Central memory CD4-positive, alpha-beta T cell (primary cell): ENCODE results near the gene KIF12.
"Not testable (repeated sequence)": the region's sequence is repeated elsewhere in the genome, so short reads cannot be mapped to it uniquely, and the experiment has no call there.

Experiments used
- DNase-seq: peaks from one replicate; pipeline ENCODE4 v3.0.0; 2022

KIF12 gene

DNA sequence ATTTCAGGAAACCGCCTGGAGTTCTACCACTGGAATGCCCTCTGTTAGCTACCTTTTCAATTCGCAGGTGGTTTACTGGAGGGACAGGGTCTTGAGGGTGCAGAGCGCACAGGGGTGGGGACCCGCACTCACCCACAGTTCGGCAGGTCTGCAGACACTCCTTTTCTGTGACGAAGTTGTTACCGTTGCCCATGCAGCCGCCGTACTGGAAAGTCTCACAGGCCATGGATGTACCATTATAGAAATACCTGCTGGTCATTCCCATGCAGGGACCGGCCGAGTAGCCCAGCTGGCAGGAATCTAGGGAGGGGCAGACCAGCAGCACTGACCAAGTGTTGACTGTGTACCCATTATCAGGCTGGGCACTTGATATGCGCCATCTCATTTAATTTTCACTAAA is 37.8 kb downstream of the KIF12 start:
- no peak for DNase-seq

DNA sequence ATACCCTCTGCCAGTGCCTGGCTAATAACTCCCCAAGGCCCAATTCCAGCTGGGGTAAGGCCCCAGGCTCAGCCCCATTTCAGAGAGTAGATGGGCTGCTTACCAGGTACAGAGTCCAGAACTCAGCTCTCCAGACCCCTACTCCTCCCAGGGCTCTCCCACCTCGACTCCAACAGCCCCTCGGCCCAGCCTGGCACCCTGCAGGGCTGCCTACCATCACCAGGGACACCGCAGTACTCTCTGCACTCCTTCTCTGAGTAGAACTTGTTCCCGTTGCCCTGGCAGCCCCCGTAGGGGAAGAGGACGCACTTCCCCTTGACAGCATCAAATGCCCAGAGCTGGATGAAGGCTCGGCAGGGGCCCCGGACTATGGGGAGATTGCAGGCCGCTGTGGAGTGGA is 38.4 kb downstream of the KIF12 start:
- no peak for DNase-seq

DNA sequence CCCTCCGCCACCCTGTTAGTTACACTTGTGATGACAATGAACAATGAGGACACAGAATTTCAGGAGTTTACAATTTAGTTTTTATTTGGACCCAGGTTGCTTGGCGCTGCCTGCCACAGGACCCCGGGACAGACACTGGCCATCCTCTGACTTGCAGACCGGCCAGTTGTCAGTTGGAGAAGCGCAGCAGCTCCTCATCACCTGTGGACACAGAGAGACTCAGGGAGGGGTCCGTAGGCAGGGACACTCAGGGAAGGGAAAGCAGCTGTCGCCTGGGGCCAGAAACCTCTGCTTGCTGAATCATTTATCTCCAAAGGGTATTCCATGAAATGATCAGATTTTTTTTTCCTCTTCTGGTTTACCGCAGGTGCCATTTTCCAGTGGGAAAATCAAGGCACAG is 39.0 kb downstream of the KIF12 start:
- DNase-seq, result no peak

DNA sequence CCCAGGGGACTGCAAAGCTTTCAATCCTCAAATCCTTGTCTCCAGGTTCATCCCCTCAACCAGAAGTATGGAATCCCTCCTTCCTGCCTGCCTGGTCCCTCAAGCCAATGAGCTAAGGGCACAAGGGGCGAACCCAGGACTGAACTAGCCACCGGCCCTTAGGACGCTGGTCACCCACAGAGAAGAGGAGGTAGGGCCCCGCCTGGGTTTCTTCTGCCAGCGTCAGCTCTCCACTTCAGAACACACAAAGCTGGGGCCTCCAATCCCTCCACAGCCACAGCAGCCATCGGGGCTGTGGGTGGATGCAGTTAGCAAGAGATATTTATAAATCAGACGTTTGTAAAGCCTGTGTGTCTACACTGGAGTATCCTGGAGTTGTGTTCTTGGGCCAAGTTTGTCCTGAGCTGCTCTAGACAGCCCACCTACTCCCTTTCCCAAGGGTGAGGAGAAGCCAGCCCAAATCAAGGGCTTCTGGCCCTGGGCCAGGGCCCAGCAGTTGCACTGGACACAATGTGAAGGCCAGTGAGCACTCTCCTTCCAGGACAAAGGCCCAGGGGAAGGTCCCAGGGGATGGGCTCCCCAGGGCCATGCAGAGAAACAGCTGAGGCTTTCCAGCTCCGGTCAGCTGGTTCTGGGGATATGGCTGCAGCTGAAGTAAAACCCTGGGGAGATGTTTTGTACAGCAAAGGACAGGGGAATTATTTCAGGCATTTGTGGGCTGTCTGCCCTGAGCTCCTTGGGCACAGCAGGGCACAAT is 39.9 kb downstream of the KIF12 start:
- DNase-seq, result no peak

DNA sequence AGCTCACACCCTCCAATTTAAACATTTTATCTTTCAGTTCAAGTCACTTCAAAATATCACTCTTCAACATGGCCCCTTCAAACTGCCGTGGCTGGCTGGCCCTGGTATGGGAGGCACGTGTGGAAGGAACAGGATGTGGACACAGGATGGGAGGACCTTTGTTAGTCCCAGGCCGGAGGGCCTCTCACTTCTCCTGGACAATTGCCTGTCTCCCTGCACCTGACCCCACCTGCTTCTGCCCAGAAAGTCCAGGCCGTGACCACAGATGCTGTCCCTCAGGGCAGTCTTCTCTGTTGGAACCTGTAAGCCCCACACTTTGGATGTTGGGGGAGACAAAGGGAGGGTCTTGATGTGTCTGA is 40.4 kb downstream of the KIF12 start:
- no peak for DNase-seq

DNA sequence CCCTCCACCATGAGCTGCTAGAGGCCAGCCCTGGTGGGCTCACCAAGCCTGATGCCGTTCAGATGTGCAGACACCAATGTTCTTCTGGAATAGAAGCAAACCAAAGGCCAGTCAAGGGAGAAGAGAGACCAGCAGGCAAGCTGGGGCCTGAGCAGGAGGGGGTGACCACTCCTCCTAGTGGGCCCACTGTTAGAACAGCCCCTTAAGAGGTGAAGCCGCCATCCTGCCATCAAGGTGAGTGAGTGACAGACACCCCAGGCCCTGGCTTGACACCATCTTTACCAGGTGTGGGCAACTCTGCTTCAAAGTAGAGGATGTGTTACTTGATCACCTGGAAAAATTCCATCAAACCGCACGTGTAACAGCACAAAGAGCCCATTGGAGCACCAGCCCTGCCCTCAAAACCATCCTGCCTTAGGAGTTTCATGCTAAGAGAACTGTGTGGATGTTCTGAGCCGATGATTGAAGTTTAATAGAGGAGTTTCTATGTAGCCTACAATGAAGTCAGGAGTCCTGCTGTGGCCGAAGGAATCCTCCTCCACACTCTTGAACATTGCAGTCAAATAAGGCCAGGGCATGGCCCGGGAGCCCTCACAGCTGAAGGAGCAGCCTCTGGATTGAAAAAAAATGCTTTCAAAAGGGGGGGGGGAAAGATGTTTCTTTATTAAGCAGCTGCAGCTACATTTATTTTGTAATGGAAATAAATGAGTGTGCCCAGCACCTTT is 41.8 kb downstream of the KIF12 start:
- DNase-seq, result no peak

DNA sequence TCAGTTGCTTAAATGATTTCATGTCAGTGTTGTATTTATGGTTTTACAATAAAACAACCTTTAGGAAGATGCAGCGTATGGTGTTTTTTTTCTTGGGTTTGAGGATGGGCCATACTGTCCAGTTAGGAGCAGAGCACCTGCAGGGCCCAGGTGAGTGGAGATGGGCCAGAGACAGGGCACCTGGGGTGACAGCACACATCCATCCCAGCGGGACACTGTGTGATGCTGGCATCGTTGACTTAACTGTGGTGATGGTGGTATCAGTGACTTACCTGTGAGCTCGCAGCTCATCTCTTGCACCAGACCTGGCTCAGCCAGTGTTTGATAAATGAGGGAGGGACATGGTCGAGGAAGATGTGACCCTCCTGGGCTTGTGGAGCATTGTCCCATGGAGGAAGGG is 42.6 kb downstream of the KIF12 start:
- DNase-seq, result no peak

DNA sequence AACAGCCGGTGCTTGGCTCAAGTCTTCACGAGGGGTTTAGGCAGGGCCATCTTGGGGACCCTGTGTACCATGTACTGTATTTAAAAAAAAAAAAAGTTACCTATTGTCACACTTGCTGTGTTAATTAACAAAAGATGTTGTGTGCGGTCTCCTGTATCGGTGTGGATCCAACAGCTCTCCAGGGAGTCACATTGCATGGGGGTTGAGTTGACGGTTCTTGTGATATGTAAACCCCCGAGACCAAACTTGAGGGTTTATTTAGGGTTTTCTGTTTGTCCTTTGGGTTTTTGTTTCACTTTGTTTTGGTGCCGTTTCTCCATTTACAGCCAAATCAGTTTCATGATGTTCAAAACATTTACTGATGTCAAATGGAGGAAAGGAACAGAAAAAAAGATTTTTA is 43.2 kb downstream of the KIF12 start:
- DNase-seq, result no peak

DNA sequence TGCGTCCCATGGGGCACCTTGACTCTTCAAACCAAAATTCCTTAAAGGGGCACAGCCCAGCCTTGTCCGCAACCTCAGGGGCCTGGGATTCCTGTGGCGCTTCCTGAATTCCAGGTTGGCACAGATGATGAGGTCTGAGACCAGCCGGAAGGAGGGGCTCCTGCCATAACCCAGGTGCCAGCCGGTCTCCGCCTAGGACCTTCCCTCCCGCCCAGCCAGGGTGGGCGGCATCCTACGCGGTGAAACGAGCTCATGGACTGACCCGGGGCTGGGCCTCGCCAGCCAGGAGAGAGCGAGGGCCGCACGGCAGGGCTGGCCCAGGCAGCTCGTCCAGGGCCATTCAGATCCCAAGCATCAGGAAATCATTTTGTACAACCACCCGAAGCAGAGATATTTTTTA is 44.0 kb downstream of the KIF12 start:
- DNase-seq, result no peak

DNA sequence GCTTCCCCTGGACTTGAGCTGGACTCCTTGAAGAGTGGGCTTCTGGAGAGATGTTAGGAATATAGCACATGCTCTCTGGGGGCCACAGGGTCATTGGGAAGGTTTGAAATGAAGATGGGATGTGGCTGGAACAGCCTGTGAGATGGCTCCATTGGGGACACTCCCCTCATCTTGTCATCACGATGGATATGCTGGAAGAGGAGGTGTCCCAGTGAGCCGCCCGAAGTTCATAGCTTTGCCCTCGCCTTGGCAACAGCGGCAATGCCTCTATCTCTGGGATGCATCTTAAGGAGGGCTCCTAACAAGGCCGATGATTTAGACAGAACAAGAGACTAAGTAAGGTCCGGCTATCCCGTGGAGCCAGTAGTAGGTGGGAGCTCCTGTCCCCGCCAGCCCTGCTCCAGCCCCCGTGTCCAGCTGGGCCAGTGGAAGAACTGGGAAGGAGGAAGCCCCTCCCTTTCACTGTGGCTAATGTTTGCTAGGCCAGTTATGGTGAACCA is 44.9 kb downstream of the KIF12 start:
- no peak for DNase-seq

DNA sequence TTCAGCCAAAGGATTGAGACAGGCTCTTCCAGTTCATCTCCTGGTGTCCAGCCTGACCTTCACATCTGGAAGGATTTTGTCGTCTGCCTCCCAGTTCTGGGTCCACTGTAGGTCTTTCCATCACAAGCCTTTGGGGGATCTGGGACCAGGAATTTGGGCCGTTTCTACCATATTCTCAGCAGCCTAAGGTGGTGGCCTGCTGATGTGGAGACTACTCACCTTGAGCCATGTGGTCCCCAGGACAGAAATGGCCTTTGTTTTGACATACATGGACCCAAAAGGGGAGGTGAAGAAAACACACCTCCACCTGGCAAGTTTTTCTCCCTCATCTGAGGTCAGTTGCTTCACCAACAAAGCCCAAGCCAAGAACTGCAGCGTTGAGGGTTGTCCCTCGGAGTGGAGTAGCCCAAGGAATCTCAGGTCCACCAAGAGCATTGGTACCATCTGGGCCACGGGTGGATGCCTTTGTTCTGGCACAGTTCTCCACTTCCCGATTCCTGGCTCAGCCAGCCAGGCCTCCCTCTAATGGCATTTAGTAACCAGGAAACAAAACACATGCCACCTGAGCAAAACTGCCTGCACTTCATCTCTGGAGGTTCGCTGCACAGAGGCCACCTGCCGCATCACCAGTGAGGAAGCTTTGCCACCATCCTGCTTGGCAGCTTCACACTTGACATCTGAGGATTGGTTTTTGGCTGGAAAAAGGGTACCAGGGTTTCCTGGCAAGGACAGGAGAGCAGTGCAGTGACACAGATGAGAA is 45.7 kb downstream of the KIF12 start:
- no peak for DNase-seq

DNA sequence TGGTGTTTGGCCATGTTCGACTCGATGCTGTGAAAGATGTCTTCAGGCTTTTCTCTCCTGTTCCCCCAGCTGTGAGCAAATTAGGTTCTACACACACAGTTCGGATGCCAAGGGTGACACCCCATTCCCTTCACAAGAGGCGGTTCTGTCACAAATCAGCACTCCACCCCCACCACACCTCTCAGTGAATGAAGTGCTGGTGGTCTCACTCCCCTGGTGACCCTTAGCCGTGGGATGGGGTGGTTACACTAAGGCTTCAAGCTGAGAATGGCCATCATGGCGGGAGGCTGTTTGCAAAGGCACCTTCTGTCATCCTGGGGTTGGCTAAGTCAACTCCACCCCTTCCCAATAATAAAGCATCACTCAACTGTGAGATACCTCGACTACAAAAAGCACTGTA is 47.4 kb downstream of the KIF12 start:
- DNase-seq, result no peak

DNA sequence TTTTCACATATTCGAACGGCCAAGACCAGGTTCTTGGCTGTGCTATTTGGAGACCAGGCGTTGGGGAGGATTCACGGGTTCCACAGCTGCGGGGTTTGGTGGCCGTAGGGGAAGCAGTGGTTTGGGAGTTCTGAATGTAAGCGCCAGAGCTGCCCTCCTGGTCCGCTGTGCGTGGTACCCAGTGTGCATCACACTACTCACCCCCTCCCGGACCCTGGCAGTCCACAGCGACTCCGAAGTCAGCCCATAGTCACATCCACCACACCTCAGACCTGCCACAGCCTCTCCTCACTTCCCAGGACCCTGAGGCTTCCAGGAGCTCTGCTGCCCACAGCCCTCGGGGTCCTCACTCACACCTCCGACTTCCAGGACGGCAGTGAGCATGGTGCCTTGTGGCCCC is 47.8 kb downstream of the KIF12 start:
- DNase-seq, result no peak

DNA sequence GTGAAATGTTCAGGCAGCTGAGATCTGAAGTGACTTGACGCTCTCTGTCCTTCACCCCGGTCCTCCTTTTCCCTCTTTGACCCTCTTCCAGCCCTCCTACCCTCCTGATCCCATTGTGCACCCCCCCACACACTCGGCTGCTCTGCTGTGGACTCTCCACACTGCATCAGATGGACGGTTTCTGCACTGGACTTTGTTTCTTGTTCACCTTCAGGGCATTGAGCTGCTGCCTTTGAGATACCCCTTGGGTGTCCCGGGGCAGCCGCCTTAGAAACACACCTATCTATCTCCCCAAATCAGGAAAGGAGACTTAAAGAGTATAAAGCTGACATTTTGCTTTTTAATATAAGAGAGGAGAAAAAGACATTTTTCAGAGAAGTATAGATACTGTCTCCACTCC is 48.4 kb downstream of the KIF12 start:
- DNase-seq, result no peak

DNA sequence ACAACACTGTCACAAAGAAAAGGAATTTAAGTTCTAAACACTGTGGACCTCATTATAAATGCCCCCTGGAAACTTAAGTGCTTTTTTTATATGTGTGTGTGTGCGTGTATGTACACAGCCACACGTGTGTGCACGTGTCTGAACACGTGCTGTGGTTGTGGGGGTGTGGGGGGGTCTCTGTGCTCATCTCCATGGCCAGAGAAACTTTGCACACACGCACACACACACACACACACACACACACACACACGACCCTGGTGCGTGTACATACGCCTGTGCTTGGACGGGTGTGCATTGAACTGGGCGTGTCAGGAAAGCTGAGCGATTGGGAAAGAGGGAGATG is 48.9 kb downstream of the KIF12 start:
- DNase-seq, result no peak

DNA sequence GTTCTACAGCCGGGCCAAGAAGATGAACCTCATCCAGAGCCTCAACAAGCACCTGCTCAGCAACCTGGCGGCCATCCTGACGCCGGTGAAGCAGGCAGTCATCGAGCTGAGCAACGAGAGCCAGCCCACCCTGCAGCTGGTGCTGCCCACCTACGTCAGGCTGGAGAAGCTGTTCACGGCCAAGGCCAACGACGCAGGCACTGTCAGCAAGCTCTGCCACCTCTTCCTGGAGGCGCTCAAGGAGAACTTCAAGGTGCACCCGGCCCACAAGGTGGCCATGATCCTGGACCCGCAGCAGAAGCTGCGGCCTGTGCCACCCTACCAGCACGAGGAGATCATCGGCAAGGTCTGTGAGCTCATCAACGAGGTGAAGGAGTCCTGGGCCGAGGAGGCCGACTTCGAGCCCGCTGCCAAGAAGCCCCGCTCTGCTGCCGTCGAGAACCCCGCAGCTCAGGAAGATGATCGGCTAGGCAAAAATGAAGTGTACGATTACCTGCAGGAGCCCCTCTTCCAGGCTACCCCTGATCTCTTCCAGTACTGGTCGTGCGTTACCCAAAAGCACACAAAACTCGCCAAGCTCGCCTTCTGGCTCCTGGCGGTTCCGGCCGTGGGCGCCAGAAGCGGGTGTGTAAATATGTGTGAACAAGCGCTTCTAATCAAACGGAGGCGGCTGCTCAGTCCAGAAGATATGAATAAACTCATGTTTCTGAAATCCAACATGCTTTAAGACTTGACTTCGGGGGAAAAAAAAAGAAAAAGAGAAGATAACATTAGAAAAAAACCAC is 49.5 kb downstream of the KIF12 start:
- DNase-seq, result no peak

DNA sequence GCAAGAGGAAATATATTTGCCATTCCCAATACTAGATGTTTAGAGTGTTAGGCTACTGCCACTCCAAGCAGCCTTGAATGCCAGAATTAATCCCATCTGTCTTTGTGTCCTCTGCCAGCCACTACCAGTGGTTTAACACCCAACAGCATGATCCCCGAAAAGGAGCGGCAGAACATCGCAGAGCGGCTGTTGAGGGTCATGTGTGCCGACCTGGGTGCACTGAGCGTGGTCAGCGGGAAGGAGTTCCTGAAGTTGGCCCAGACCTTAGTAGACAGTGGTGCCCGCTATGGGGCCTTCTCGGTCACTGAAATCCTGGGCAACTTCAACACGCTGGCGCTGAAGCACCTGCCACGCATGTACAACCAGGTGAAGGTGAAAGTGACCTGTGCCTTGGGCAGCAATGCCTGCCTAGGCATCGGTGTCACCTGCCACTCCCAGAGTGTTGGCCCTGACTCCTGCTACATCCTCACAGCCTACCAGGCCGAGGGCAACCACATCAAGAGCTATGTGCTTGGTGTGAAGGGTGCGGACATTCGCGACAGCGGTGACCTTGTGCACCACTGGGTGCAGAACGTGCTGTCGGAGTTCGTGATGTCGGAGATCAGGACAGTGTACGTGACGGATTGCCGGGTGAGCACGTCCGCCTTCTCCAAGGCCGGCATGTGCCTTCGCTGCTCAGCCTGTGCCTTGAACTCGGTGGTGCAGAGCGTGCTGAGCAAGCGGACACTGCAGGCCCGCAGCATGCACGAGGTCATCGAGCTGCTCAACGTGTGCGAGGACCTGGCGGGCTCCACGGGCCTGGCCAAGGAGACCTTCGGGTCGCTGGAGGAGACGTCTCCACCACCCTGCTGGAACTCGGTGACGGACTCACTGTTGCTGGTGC is 50.3 kb downstream of the KIF12 start:
- no peak for DNase-seq

DNA sequence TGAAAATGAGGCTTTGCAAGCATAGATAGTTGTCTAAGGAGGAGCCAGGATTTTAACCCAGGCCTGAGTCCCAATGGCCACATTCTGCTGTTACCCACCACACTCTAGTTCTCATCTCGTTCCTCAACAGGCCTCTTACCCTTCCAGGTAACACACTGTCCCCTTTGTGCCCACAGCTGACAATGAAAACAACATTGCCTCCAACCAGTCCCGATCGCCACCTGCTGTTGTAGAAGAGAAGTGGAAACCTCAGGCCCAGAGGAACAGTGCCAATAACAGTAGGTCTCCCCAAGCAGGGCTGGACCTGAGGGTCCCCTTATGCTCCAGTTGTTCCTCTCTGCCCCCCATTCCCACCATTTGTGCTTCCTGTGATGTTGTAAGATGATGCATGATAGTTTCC is 51.4 kb downstream of the KIF12 start:
- DNase-seq, result no peak

DNA sequence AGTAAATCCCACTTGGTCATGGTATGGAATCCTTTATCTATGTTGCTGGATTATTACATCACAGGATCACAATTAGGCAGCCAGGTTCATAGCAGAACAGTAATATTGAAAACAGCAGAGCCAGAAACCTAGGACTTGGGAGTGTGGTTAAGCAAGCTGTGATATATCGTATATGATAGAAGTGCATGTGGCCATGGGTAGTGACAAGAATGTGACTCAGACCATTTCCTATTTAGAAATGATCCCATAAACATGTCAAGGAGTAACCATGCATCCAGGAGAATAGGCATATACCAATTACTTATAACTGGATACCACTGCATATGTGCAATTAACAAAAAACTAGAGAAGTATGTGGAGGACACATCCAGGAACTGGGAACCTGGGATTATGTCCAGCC is 52.2 kb downstream of the KIF12 start:
- no peak for DNase-seq

DNA sequence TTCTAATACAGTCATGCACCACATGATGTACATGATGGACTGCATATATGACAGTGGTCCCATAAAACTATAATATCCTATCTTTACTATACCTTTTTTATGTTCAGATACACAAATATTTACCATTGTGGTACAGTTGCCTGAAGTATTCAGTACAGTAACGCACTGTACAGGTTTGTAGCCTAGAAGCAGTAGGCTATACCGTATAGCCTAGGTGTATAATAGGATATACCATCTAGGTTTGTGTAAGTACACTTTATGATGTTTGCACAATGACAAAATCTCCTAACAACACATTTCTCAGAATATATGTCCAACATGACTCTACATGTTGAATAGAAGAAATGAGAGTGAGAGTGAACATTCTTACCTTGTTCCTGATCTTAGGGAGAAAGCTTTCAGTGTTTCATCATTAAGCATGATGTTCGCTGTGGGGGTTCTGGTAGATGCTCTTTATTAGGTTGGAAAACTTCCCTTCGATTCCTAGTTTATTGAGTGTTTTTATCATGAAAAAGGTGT is 52.8 kb downstream of the KIF12 start:
- DNase-seq, result no peak

DNA sequence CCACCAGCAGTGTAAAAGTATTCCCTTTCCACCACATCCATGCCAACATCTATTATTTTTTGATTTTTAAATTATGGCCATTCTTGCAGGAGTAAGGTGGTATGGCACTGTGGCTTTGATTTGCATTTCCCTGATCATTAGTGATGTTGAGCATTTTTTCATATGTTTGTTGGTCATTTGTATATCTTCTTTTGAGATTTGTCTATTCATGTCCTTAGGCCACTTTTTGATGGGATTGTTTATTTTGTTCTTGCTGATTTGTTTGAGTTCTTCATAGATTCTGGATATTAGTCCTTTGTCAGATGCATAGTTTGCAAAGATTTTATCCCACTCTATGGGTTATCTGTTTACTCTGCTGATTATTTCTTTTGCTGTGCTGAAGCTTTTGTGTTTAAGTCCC is 55.4 kb downstream of the KIF12 start:
- not testable (repeated sequence) for DNase-seq
